Thyroid gland (tissue), 4 donors: Measurements from ENCODE around the gene ANKRD13C. TPM values are rescaled to one million over a fixed set of nuclear protein-coding genes. Genes with fewer than 3 reads are reported as not detected.

Source experiments
- DNase-seq, 2 donors: peaks; one replicate each; pipeline ENCODE4 v3.0.0-alpha.2; 2019
- H3K27ac ChIP-seq, 3 donors: fragments of 200-600 bp; sonication (generic); 1 replicate in 2 of 3; 2 replicates in 1 of 3; pipeline ENCODE4 v1.5.1; 2016 to 2019; ENCODE audit warnings: mild to moderate bottlenecking in 1 of 3, moderate library complexity in 1 of 3
- H3K27me3 ChIP-seq: fragments of 200-600 bp; sonication (generic); one replicate; pipeline ENCODE4 v1.5.1; 2019
- H3K36me3 ChIP-seq, 2 donors: fragments of 200-600 bp; sonication (generic); one replicate each; pipeline ENCODE4 v1.5.1; 2016 to 2019
- H3K4me1 ChIP-seq, 2 donors: fragments of 200-600 bp; sonication (generic); one replicate each; pipeline ENCODE4 v1.5.1; 2017 to 2019
- H3K4me3 ChIP-seq, 3 donors: fragments of 200-600 bp; sonication (generic); replicated peaks in 1 of 3; 1 replicate in 2 of 3; 2 replicates in 1 of 3; pipeline ENCODE4 v1.5.1; 2016; ENCODE audit warnings: mild to moderate bottlenecking in 1 of 3
- H3K9me3 ChIP-seq: fragments of 200-600 bp; sonication (generic); one replicate; pipeline ENCODE4 v1.5.1; 2017
- POLR2A ChIP-seq, 2 donors: fragments of 450-650 bp; IDR thresholded peaks; one replicate each; pipeline ENCODE4 v1.6.1; 2017; ENCODE audit warnings: antibody characterized with exemption in 2 of 2, mild to moderate bottlenecking in 2 of 2, moderate library complexity in 1 of 2
- WGBS, 2 donors: methylation state at CpG; one replicate each; pipeline ENCODE4 v1.1.5; 2017; 5-methylcytosine and 5-hydroxymethylcytosine counted together
- intact Hi-C: fragments of 100-400 bp; cut with DNase I; formaldehyde crosslinking; loops from one replicate; pipeline ENCODE4 v1.15.1; 2023
- total RNA-seq, 4 donors: library from RNA; depleted of rRNA; stranded (reverse); fragments of >200 nt; gene quantifications; one replicate each; pipeline ENCODE4 v1.2.3, GENCODE V29; 2016
- TF ChIP-seq, protein P1 (sequence below), 6 experiments: fragments of 200-600 bp in 3 of 6; fragments of 450-650 bp in 3 of 6; sonication (generic) in 3 of 6; IDR thresholded peaks; one replicate each; pipeline ENCODE4 v1.5.1; 2016 to 2019; ENCODE audit warnings: antibody characterized with exemption in 6 of 6, mild to moderate bottlenecking in 2 of 6, inconsistent platforms in 1 of 6, moderate library complexity in 1 of 6

Gene ANKRD13C
- total RNA-seq, 4 donors from 2014 or later: 26.5 to 37.2 (median 29.6) TPM

DNA sequence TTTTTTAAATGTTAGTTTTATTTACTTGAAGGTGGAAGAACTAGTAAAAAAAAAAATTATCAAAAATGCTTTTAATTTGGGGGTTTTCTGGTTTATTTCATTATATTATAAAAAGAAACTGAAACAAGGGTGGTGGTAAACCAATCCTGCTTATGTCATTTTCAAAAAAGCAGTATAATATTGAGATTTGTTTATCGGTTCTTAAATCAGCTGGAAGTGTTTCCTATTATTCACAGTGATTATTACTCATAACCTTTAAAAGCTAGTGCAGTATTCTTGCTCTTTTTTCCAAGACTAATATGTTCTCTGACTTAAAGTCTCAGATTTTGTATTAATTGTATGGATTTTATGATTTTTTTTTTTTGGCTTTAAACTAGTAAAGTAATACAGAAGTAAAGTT is 143.7 kb downstream of the ANKRD13C start:
- DNase-seq: no peak
- Histone ChIP-seq H3K9me3 (no peaks in the 10 kb centered on the region), H3K4me3 (no peak overlapping the region), H3K4me1 (peaks cover 11 to 12% of the 10 kb centered on the region in 2 donors), H3K36me3 (peaks cover 0 to 3% of the 10 kb centered on the region in 2 donors), H3K27ac (no peak overlapping the region), H3K27me3 (no peaks in the 10 kb centered on the region)
- TF ChIP-seq POLR2A (IDR thresholded peaks at IDR 0.05): no peak
- TF ChIP-seq, protein P1, sequence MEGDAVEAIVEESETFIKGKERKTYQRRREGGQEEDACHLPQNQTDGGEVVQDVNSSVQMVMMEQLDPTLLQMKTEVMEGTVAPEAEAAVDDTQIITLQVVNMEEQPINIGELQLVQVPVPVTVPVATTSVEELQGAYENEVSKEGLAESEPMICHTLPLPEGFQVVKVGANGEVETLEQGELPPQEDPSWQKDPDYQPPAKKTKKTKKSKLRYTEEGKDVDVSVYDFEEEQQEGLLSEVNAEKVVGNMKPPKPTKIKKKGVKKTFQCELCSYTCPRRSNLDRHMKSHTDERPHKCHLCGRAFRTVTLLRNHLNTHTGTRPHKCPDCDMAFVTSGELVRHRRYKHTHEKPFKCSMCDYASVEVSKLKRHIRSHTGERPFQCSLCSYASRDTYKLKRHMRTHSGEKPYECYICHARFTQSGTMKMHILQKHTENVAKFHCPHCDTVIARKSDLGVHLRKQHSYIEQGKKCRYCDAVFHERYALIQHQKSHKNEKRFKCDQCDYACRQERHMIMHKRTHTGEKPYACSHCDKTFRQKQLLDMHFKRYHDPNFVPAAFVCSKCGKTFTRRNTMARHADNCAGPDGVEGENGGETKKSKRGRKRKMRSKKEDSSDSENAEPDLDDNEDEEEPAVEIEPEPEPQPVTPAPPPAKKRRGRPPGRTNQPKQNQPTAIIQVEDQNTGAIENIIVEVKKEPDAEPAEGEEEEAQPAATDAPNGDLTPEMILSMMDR (IDR thresholded peaks at IDR 0.05): no peak
- intact Hi-C loops: no loop called here
- WGBS, 2 donors: 62 to 78% methylated on average over 1 of the region's 1 CpG

Other genes with a start within 250 kb of the ANKRD13C start
- 10 to 100 TPM; 13.2 to 21.9 (median 17.0) TPM for gene LRRC40, start 149.1 kb downstream of the ANKRD13C start, total RNA-seq
- gene SRSF11, start 133.3 kb downstream of the ANKRD13C start, total RNA-seq: 100 to 1,000 TPM; 139 to 325 (median 258) TPM
- 10 to 100 TPM; 14.7 to 22.2 (median 15.4) TPM for gene CTH, start 56.5 kb upstream of the ANKRD13C start, total RNA-seq